ENCODE results near the gene RPS26.
A peak's percentile ranks its signal among the peaks of the same experiment; 100 is the strongest.
"Not testable (repeated sequence)": the region's sequence is repeated elsewhere in the genome, so short reads cannot be mapped to it uniquely, and the experiment has no call there.

Gene RPS26

GRCh38 chr12:56040963-56041551 lies 661 bp upstream of the RPS26 start:
- H3K36me3 ChIP-seq (ENCODE audit: control insufficient read depth, insufficient read depth, low read length) = peaks cover 10% of the 10 kb centered on the region
- no peaks in the 10 kb centered on the region for H3K27me3 ChIP-seq (replicated peaks; ENCODE audit: control insufficient read depth, insufficient read depth, low read length)
- H3K4me3 ChIP-seq (replicated peaks; ENCODE audit: low read depth, low read length) = peak overlapping the region; percentile 99
- no peak for TF ChIP-seq CTCF (IDR thresholded peaks at IDR 0.05; ENCODE audit: insufficient read depth, low read length, poor library complexity, severe bottlenecking)
- DNase-seq (ENCODE audit: extremely low read depth, insufficient read length) = no peak

GRCh38 chr12:56042430-56042813 lies 704 bp downstream of the RPS26 start:
- H3K36me3 ChIP-seq (ENCODE audit: control insufficient read depth, insufficient read depth, low read length); H3K27me3 ChIP-seq (replicated peaks; ENCODE audit: control insufficient read depth, insufficient read depth, low read length); DNase-seq (ENCODE audit: extremely low read depth, insufficient read length): not testable (repeated sequence)
- peak overlapping the region; percentile 99 for H3K4me3 ChIP-seq (replicated peaks; ENCODE audit: low read depth, low read length)

GRCh38 chr12:56042843-56043242 lies 1.1 kb downstream of the RPS26 start:
- DNase-seq (ENCODE audit: extremely low read depth, insufficient read length) = no peak
- Histone ChIP-seq H3K27me3 (replicated peaks; ENCODE audit: control insufficient read depth, insufficient read depth, low read length) (no peaks in the 10 kb centered on the region), H3K4me3 (replicated peaks; ENCODE audit: low read depth, low read length) (peak overlapping the region; percentile 99), H3K36me3 (ENCODE audit: control insufficient read depth, insufficient read depth, low read length) (peaks cover 10% of the 10 kb centered on the region)
- no peak for TF ChIP-seq CTCF (IDR thresholded peaks at IDR 0.05; ENCODE audit: insufficient read depth, low read length, poor library complexity, severe bottlenecking)

GRCh38 chr12:56046027-56046780 lies 4.5 kb downstream of the RPS26 start:
- no peak for DNase-seq (ENCODE audit: extremely low read depth, insufficient read length)

GRCh38 chr12:56053407-56053893 lies 11.7 kb downstream of the RPS26 start:
- H3K4me3 ChIP-seq (replicated peaks; ENCODE audit: low read depth, low read length) = no peak overlapping the region
- DNase-seq (ENCODE audit: extremely low read depth, insufficient read length) = no peak
- no peaks in the 10 kb centered on the region for H3K36me3 ChIP-seq (ENCODE audit: control insufficient read depth, insufficient read depth, low read length)
- no peaks in the 10 kb centered on the region for H3K27me3 ChIP-seq (replicated peaks; ENCODE audit: control insufficient read depth, insufficient read depth, low read length)
- no peak for TF ChIP-seq CTCF (IDR thresholded peaks at IDR 0.05; ENCODE audit: insufficient read depth, low read length, poor library complexity, severe bottlenecking)

More at GRCh38 chr12:56046027-56046780, 4.5 kb downstream of the RPS26 start:
- Histone ChIP-seq H3K36me3 (ENCODE audit: control insufficient read depth, insufficient read depth, low read length) (peaks cover 10% of the 10 kb centered on the region), H3K27me3 (replicated peaks; ENCODE audit: control insufficient read depth, insufficient read depth, low read length) (no peaks in the 10 kb centered on the region), H3K4me3 (replicated peaks; ENCODE audit: low read depth, low read length) (no peak overlapping the region)
- TF ChIP-seq CTCF (IDR thresholded peaks at IDR 0.05; ENCODE audit: insufficient read depth, low read length, poor library complexity, severe bottlenecking) = no peak

- not testable (repeated sequence) for H3K36me3 ChIP-seq (ENCODE audit: control insufficient read depth, insufficient read depth, low read length); H3K4me3 ChIP-seq (replicated peaks; ENCODE audit: low read depth, low read length); H3K27me3 ChIP-seq (replicated peaks; ENCODE audit: control insufficient read depth, insufficient read depth, low read length); DNase-seq (ENCODE audit: extremely low read depth, insufficient read length)
Measured at GRCh38 chr12:56059964-56060363, 18.2 kb downstream of the RPS26 start.

Data from GM06990 (cell line).